Stimulated activated naive CD4-positive, alpha-beta T cell (primary cell): ENCODE results near the gene ASB6.
"Not testable (repeated sequence)": the region's sequence is repeated elsewhere in the genome, so short reads cannot be mapped to it uniquely, and the experiment has no call there.

ENCODE experiments used
- DNase-seq, 6 experiments: peaks; one replicate each; lab custom pipeline; 2025; lab: John Stamatoyannopoulos, UW

ASB6 gene

DNA sequence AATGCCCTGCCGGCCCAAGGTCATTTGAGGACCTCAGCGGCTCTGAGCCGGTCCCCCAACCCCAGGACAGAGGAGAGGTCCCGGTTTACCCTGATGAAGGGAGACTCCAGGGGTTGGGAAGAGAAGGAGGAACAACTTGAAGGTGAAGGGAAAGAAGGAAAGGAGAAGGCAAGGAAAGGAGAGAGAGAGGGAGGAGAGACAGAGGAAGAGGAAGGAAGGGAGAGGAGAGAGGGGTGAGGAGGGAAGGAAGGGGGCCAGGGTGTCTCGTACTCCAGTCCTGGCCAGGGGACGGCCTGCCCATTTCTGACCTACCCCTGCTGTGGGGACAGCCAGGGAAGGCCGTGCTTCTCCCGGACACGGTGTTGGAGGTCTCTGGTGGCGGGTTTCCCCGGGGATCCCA, 25.4 kb upstream of the ASB6 start:
- no peak for DNase-seq

DNA sequence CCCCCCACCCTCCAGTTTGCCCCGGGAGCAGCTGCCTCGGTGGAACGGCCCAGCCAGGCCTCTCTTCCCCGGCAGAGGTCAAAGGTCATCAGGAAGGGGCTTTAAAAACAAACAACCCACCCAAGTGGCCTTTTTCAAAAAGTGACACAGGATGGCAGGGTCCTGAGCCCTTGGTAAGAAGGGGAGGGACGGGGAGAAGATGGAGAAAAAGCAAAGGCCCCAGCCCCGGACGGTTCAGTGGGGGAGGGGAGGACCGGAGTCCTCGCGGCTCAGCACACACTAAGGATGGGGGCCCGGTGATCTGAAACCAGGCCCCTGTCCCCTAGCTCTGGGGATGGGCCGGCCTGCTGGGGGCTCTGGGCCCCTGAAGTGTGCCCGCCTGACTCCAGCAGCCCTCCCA, 24.6 kb upstream of the ASB6 start:
- no peak for DNase-seq

DNA sequence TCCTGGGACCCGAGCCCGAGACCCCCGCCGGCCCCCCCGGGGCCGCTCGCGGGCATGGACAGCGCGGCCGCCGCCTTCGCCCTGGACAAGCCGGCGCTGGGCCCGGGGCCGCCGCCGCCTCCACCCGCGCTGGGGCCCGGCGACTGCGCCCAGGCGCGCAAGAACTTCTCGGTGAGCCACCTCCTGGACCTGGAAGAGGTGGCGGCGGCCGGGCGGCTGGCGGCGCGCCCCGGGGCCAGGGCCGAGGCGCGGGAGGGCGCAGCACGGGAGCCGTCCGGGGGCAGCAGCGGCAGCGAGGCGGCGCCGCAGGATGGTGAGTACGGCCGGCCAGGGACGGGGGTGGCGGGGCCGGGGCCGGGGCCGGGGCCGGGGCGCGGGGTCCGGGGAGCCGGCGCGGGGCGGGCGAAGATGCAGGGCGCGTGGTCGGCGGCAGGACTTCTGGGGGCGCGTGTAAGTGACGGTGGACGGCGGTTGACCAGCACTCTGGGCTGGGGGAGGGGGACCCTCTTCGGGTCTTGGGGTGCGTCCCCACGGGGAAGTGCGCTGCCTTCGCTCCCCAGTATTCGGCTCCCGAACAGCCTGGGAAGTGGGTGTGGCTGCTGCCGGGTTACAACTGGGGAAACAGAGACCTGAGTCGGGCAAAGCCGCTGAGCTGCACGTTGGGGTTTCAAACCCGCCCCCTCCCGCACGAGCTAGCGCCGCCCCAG, 24.0 kb upstream of the ASB6 start:
- peak in 1 of 6 experiments; percentile 25 for DNase-seq

DNA sequence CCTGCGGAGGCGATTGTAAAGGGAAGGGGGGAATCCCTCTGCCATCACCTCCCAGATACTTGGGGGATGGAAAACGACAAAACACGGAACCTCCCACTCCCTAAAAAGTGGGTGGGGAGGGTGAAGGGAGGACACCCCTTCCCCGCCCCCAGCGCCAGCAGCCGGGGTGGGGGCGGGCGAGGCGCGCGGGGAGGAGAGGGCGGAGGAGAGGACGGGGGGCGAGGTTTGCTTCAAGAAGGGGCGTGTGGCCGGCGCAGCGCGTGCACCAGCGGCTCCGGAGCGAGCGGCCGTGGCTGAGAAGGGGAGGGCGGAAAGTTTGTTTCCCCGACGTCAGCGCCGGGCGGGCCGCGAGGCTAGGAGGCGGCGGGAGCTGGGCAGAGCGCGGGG, 23.4 kb upstream of the ASB6 start, which contains the start of gene PRRX2:
Gene PRRX2, plus strand, starts transcription at position 259 of the 387 bp plus-strand sequence. CDS start 221 bp downstream, outside the sequence.
- DNase-seq = no peak

DNA sequence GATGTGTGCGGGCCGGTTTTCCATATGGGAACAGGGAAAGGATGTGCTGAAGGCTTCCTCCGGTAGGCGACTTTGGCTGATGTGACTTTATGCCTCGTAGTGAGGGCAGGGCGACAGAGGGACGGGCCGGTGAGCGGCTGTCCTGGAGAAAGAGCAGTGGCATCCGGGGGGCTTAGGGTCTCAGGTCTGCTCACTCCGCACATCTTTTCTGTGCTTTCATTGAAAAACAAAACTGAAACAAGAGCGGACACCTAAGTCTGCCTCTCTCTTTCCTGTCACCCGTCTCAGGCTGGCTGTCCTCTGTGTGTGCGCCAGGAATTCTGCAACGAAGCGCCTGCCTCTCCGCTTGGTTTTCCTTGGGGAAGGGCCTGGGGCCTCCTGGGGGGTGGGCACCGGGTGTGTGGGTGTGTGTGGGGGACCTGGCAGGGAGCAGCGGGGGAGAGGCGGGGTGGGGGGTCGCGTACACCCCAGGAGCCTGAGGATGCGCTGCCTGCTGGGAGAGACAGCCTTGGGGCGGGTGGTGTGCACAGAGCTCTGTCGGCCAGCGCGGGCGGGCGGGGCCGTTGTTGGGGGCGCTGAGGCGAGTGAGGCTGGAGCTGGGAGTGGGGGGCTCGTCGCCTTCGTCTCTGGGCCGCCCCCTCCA, 22.9 kb upstream of the ASB6 start:
- DNase-seq = peak in 2 of 6 experiments; percentile 20 to 36

DNA sequence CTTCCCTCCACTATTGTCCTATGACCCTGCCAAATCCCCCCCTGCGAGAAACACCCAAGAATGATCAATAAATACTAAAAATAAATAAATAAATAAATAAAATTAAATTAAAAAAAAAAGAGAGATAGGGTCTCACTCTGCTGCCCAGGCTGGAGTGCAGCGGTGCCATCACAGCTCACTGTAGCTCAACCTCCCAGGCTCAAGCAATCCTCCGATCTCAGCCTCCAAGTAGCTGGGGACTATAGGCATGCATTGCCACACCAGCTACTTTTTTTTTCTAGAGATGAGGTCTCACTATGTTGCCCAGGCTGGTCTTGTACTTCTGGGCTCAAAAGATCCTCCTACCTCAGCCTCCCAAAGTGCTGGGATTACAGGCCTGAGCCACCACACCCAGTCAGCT, 20.3 kb upstream of the ASB6 start:
- not testable (repeated sequence) for DNase-seq

DNA sequence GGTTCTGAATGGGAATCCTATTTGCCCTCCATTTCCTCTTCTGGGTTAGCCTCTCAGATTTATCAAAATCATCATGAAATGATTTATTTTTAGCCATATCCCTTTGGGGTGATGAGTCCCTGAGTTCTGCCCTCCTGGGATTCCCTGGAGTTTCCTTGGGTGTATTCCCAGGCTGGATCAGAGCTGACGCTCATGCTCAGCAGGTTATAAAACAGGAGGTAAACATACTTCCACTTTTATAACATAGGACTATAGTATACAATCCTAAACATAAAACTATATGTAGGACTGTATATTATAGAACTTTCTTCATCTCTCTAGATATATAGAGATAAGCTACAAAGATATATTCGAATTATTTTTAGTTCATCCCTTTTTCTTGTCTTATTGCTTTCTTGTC, 19.1 kb upstream of the ASB6 start:
- no peak for DNase-seq

DNA sequence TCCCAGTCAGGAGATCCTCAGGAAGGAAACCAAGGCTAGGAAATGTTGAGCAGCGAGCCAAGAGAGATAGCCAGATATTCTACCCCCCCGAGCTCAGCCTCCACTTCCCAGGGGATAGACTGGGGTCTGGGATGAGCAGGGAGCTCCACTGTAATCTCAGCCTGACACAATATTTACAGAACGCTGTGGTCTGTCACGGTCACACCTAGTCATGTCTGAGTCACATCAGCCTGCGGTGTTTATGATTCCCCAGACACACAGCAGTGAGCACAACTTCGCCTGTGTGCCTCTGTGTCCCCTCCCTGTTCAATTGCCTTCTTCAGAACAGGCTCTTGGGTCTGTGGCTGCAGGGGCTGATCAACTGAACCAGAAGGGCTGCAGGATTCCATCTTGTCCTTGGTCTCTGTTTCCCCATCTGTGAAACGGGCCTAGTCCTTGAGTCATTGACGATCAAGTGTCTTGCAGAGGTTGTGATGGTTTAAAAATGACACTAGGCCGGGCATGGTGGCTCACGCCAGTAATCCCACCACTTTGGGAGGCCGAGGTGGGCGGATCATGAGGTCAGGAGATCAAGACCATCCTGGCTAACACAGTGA, 14.9 kb upstream of the ASB6 start:
- DNase-seq = no peak

DNA sequence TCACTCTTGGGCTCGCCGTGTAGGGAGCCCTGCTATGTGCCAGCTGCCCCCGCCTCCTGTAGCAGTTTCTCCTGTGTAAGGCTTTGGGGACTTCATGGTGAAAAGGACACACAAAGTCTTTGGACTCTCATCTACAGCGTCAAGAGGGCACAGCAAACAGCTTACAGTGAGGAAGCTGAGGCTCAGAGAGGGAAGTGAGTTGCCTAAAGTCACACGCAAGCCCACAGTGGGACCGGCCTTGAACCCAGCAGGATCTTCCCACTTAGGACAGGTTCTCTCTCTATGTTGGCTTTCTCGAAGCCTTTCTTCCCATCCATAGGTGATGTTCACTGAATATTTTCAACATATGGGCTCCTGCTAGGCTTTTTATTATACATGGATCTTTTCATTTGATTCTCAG, 13.7 kb upstream of the ASB6 start:
- DNase-seq = no peak

DNA sequence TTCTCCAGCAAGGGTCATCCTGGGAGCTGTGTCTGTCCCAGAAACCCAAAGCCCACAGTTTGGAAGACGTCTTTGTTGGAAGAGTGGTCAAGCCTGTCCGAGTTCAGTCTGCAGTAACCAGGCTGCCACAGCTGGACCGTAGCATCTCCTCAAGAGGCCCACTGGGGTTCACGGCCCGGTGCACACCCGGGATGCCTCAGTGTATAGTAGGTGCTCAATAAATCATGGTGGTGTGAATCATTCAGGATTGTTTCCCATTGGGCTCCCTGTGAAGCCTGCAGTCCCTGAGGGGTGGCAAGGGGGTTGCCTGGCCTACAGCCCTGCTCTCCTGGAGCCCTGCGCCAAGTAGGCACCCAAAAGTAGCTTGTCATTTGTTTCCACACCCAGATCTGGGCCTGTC, 13.2 kb upstream of the ASB6 start:
- DNase-seq = no peak

DNA sequence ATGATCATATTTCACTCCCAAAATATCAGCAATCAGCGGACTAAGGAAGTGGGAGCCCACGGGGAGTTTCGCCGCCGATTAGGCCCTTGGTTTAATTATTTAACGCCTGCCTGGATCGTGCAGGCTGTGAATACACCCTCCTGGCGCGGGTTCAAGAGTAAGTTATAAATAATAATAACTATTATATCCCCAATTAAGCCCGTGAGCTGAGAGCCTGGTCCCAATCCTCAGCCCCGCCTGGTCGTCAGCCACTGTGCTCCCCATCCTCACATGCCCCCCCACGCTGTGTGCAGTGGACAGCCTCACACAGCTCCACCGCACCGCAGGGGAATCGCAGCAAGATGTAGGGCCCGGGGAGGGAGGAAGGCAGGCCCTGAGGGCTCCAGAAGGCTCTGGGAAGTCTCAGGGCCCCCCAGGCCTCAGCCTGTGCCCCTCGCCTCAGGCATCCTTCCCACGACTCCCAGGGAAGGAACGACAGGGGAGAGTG, 12.6 kb upstream of the ASB6 start:
- no peak for DNase-seq

DNA sequence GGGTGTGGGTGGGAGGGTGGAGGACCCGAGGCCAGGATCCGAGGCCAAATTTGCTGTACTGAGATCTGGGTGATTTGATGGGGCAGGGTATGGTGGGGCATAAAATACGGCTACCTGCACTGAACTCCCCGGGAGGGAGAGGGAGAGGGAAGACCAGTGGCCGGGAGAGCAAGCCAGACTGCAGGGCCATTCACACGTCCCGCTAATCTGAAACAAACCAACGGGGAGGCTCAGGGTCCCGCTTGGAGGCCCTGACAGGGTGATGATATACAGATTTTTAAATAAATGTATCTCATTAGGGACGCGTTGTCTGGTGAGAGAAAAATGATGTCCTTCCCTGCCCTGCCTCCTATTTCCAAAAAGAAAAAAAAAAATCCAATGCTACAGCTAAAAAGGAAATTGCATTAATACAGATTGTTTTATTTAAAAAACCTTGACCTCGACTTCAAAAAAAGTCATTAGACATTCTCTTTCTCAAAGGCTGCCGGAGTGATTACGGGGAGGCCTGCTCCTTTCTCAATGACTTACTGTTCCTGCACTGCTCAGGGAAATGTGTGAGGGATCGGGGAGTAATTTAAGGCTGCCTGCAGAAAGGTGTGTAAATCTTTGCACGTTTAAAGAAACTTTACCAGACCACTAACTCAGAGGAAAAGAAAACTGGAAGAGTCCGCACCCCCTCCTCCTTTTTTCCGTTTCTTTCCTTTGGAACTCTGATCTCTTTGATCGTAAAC, 12.0 kb upstream of the ASB6 start:
- no peak for DNase-seq

DNA sequence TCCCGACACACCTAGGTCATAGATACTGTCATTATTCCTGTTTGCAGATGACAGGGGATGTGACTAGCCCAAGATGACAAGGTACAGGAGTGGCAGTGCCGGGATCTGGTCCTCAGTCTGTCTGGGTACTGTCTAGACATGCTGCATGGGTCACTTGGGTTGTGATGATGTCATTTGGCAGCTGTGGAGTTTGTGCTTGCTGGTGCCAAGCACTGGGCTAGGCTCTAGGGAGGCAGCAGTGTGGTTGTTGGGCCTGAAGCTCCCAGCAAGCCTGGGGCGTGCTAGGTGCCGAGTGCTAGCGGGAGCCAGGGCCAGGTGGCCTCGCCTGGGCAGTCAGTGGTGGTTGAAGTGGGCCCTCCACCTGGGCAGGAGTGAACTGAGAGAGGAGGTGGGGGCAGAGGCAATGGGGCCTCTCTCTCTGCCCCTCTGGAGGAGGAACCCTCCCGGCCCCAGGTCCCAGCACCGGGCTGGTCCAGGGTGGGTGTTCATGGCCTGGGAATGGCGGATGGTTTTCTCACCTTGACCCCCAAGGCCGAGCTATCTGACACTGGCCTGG, 8.8 kb upstream of the ASB6 start:
- DNase-seq = no peak

DNA sequence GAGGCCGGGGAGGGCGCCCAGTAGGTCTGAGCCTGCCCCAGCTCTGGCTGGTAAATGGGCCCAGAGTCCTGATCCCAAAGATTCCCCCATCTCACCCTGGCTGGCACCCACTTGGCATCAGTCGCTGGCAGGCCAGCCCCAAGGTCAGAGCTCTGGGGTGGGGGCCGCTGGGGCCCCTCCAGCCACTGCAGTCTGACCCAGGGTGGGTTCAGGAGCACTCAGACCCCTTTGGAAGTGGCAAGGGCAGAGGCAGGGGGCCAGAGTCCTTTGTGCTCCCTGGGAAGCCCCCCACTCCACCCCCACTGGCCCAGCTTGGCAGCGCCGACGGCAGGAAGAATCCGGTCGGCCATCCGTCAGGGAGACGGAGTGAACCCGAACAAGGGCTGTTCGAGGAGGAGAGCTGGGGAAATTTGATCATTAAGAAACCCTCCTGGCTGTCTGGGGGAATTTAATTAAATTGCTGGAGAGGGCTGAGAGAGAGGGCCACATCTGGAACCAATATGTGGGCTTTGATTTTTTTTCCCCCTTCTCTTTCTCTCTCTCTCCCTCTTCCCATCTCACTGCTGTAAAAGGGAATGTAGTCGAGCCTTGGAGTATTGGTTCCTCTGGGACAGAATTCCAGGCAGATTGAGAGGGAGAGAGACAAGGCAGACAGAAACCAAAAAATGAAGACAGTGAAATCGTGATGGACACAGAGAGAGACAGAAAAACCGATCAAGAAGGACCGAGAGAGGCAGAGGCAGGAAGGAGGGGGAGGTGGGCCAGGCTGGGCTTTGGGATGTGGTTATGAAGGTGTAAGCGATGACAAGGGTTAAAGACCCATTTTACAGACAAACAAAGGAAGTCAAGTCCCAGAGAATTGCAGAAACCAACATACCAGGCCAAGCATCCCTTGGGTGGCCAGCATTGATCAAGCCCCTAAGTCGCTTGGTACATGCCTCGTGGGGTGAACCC, 8.1 kb upstream of the ASB6 start:
- no peak for DNase-seq

DNA sequence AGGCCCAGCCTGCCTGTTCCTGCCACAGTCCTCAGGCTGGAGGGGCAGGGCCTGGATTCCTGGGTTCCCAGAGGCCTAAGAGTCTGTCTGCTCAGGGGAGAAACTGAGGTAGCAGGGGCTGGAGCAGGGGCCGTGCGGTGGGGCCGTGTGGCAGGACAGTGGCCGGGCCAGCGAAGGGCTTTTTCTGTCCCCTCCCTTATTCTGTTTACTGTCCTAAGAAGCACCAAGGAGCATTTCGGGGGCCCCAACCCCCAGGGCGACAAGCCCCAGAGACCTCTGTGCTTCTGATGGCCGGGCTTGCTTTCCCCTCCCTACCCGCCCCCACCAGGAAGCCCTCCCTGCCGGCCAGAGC, 6.8 kb upstream of the ASB6 start:
- no peak for DNase-seq

DNA sequence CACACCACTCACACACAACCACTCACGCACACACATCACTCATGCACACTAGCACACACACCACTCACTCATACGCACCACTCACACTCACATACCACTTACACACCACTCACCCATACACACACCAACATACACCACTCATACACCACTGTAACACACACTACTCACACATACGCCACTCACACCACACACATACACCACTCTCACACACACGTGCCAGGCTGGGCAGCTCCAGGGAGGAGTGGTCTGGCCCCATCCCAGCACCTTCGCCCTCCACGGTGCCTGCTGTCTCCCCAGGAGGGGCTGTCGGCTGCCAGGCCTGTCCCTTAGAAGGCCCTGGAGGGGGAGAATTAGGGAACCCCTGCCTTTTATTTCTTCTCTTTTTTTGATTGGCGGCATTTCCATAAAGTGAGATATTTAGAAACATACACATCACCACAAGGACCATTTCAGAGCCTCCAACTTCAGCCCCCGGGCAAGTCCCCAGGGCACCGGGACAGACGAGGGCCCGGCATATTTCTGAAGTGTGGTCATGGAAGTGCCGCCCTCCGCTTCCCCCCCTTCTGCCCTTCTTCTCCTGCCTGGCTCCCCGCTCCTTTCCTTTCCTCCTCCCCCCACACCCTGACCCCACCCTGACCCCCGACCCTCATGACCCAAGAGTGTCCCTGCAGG, 6.3 kb upstream of the ASB6 start:
- DNase-seq = no peak

DNA sequence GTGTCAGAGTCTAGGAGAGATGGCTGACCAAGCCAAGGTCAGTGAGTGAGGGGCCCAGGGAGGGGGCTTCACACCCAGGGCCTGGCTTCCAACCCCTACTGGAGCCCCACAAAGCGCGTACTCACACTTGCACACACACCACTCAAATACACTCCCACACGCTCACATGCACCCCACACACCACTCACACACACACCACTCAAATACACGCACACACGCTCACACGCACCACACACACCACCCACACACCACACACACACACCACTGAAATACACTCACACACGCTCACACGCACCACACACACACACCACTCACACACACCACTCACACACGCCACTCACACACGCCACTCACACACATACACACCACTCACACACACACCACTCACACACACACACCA, 5.7 kb upstream of the ASB6 start:
- DNase-seq = no peak

DNA sequence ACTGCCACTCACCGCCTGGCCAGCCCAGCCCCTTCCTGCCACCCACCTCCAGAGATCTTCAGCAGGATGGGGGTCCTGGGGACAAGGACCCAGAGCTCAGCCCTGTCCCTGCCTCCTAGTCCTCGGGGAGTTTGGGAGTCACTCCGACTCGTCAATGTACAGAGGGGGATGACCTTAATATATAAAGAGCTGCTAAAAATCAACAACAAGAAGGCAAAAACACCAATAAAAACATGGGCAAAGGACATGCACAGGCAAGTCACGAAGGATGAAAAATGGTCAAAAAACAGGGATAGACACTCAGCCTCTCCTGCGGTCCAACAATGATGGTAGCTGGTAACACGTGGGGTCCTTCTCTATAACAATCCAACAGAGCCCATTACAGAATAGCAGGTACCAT, 4.7 kb upstream of the ASB6 start:
- DNase-seq = no peak

DNA sequence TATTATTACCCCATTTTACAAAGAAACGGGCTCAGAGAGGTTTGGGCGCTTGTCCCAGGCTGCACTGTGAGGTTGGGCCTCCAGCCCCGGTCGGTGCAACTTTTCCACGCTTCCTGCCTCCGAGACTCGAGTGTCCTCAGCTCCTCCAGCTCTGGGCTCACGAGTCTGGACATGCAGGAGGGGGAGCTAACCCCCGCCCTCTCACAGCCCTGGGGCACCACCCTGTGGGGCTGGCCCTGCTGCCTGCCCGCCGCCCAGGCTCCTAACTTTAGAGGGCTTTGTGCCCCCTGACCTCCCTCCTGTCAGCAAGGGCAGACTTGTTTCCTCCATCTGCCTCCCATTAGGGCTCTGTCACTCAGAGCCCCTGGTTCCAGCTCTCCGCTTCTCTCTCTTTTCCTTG, 4.3 kb upstream of the ASB6 start:
- no peak for DNase-seq

DNA sequence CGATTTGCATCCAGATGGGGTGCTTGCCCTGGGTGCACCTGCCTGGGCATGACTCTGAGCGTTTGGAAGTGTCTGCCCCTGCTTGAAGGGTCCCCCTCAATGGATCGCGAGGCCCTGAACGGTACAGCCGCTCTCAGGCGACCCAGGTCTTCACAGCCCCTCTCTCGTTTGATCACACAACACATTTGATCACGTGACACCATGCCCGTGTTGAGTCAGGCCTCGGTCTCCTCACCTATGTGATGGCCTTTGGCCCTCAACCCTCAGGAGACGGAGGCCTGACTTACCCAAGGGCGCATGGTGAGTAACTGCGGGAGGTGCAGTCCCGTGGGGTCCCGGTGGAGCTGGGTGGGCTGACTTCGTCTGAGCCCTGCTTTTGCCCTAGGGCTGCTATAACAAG, 3.0 kb upstream of the ASB6 start:
- no peak for DNase-seq

DNA sequence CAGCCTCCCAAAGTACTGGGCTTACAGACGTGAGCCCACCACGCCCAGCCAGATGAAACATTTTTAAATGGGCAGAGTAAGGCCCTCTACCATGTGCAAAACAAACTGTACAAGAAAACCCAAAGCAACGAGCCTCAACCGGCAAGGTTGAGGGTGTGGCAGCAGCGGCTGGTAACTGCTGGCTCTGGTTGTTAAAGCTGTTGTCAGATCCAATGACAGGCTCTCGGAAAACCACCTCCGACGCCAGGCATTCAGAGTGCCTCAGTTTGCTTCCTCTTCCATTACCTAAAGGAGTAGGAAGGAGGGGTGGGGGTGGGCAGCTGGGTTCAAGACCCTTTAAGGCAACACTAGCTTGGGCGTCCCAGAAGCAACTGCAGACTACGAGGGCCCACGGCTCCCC, 2.4 kb upstream of the ASB6 start:
- DNase-seq = no peak
